Spleen (tissue), 7 donors: ENCODE results near the gene ADARB2.

Experiments used
- POLR2A ChIP-seq, 3 donors: fragments of 450-650 bp; IDR thresholded peaks; one replicate each; pipeline ENCODE4 v1.5.1; 2017; ENCODE audit warnings: antibody characterized with exemption in 3 of 3, mild to moderate bottlenecking in 1 of 3
- POLR2AphosphoS5 ChIP-seq, 3 donors: sonication (generic); formaldehyde crosslinking; IDR thresholded peaks; one replicate each; pipeline ENCODE4 v1.5.1; 2017; ENCODE audit warnings: antibody characterized with exemption in 3 of 3
- TF ChIP-seq, protein P1 (sequence below), 11 experiments: fragments of 200-600 bp in 7 of 11; fragments of 450-650 bp in 4 of 11; sonication (generic) in 4 of 11; IDR thresholded peaks in 8 of 11; conservative IDR thresholded peaks in 3 of 11; 1 replicate in 7 of 11; 2 replicates in 4 of 11; pipeline versions ENCODE4 v1.4.0 to v1.8.0; 2016 to 2021; ENCODE audit warnings: antibody characterized with exemption in 11 of 11, inconsistent platforms in 4 of 11, mild to moderate bottlenecking in 1 of 11
- donor health status: DM: no; HTN: no; CAD: no; lungs with moderate emphysema.
- donor health status: DM: no; HTN: no; CAD: no.
- donor health status: DM: no; HTN: no; CAD: no.

DNA sequence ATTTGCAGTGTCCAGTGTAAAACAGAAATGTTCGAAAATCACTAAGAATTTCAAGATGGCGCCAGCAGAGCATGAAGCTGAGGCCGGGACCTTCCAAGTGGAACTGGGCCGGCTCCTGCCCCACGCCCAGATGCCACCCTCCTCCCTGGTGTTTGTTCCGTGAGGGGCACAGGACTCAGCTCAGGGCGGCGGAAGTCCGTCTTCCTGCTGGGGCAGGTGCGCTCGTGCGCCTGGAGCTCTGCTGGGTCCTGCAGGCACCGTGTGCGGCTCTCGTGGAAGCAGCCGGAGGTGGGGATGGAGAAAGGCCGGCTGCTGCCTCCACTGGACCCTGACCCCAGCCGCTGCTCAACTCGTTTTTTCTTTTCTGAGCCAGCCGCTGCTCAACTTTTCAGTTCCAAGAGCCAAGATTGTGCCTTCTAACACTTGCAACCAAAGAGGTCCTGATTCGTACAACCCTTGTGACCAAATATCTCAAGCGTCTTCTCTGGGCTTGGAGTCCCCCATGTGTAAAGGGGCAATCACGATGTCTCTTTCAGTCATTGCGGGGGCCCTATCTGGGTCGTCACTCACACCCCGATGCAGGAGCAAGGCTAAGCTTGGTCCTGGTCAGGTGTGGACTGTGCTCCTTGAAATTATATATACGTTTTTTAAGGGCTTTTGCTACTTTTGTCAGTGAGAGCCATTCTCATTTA, 334.4 kb downstream of the ADARB2 start:
- TF ChIP-seq, protein P1, sequence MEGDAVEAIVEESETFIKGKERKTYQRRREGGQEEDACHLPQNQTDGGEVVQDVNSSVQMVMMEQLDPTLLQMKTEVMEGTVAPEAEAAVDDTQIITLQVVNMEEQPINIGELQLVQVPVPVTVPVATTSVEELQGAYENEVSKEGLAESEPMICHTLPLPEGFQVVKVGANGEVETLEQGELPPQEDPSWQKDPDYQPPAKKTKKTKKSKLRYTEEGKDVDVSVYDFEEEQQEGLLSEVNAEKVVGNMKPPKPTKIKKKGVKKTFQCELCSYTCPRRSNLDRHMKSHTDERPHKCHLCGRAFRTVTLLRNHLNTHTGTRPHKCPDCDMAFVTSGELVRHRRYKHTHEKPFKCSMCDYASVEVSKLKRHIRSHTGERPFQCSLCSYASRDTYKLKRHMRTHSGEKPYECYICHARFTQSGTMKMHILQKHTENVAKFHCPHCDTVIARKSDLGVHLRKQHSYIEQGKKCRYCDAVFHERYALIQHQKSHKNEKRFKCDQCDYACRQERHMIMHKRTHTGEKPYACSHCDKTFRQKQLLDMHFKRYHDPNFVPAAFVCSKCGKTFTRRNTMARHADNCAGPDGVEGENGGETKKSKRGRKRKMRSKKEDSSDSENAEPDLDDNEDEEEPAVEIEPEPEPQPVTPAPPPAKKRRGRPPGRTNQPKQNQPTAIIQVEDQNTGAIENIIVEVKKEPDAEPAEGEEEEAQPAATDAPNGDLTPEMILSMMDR (IDR thresholded peaks at IDR 0.05 in 8 of 11, conservative IDR thresholded peaks at IDR 0.05 in 3 of 11): no peak
- no peak for TF ChIP-seq POLR2A (IDR thresholded peaks at IDR 0.05)
- TF ChIP-seq POLR2AphosphoS5 (IDR thresholded peaks at IDR 0.05): no peak
